GM18505 (cell line): ENCODE results near the gene USP47.

Experiments used
- ATAC-seq: cut with Tn5 transposase; IDR thresholded peaks from one replicate; pipeline ENCODE4 v1.9.1; 2021; ENCODE audit not compliant: unreplicated experiment
- POLR2A ChIP-seq: IDR thresholded peaks from 4 replicates; pipeline ENCODE4 v1.6.1; 2011; ENCODE audit warnings: borderline replicate concordance; ENCODE audit not compliant: insufficient read depth, insufficient read length; ENCODE audit errors: extremely low read depth

Gene USP47

DNA sequence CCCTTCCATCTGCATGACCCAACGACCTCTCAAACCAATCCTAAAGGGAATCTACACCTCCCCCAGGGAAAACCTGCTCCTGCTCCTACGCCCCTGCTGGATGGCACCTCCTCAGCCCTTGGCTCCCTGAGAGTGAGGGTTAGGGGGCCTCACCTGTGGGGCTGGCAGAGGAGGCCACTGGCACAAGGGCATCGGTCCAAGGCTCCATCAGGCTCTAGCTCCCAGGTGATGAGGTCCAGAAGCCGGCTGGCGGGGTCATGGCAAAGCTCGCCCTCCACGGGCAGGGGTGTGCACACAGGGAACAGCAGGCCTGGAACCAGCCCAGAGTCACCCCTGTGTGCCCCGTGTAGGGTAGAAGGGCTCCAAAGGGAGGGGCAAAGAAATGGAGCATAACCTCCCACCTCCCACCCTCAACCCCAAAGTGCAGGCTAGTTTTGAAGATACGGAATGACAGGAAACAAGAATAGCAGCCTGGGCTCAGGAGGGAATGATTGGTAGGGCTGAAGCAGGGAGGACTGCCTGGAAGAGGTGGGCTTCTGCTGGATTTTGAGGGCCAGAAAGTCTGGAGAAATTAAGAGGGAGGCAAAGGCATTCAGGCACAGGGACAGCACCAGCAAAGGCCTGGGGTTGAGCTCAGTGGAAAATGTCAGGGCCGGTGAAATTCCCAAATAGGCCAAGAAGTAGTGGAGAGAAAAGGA, 124.0 kb downstream of the USP47 start:
- no peak for ATAC-seq
- TF ChIP-seq POLR2A, result no peak

DNA sequence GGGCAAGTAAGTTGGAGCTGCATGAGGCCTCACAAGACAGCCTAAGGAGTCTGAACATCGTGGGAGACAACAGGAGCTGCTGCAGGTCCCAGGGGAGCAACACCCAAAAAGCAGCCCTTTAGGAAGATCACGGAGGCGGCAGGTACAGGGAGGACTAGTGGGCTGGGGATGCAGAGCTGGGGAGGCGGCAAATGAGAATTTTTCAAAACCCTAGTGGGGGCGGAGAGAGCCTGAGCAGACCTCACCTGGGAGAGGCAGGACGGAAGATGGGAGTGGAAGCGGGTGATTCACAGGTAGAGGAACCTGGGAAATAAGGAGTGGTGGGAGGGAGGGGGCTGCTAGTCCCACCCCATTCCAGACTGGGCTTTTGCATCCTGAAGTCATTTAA, 124.6 kb downstream of the USP47 start:
- ATAC-seq, result no peak
- TF ChIP-seq POLR2A, result no peak

DNA sequence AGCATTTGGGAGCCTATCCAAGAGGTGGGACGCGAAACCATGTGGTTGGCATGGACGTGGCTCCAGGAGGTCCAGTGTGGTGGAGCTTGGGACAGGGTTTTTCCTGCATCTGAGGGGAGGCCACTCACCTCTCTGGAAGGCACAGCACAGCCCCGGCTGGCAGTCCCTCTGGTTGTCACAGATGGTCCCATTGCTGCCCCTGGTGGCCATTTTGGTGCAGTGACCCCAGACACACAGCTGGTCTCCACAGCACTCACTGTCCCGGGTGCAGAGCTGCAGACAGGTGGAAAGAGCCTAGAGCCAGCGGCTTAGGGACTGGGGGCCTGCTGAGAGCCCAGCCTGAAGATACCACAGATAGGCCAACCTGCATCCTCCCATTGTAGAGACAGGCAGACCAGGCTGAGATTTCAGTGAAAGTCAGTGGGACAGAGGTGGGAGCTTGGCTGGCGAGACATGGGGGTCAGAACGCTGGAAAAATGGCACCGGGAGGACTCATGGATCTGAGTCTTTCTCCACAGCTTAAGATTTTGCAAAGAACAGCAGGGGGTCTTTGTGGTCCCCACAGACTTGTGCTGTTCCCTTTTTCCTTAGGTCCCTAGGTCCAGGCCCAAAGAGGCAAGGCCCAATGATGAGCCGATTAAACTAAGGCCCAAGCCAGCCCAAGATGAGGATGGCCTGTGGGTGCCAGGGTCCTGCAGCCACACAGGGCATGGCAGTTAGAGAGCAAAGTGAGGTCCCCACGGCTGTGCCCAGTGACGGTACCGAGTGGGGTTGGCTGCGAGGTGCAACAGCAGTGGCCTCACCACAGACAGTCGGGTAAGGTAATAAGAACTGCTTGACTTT, 125.3 kb downstream of the USP47 start:
- peak; percentile 87 for ATAC-seq
- no peak for TF ChIP-seq POLR2A

DNA sequence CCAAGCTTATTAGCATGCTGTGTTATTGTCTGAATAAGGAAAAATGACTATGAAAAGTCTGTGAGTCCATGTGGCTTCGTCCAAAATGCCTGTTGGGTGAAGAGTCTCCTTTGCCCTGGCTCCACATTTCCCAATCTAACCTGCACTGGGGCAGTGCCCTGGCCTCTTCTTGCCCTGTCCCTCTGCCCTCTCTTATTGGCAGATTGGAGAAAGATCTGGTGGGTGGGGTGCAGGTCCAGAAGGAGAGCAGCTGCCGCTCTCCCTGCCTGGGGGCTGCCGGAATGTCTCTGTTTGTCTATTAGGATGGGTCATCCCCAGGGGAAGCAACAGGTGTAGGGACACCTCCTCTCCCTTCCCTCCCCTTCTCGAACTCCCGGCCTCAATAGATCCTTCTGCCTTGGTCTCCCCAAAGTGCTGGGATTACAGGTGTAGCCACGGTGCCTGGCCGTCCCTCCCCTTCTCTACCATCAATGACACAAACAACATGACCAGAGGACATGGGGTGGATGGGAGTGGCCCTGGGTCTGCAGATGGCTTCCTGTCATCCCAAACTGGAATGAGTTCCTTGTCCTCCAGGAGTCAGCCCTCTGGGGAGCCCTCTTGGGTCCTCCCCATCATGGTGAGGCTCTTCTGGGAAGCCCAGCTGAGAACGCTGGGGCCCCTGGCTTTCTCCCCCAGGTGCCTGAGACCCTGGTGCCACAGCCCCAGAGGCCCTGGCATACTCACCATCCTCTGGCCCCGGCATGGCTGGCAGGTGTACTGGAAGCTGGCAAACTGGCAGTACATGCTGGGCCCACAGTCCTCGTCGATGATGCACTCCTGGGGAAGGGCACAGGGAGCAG, 126.1 kb downstream of the USP47 start:
- no peak for TF ChIP-seq POLR2A
- ATAC-seq, result no peak

DNA sequence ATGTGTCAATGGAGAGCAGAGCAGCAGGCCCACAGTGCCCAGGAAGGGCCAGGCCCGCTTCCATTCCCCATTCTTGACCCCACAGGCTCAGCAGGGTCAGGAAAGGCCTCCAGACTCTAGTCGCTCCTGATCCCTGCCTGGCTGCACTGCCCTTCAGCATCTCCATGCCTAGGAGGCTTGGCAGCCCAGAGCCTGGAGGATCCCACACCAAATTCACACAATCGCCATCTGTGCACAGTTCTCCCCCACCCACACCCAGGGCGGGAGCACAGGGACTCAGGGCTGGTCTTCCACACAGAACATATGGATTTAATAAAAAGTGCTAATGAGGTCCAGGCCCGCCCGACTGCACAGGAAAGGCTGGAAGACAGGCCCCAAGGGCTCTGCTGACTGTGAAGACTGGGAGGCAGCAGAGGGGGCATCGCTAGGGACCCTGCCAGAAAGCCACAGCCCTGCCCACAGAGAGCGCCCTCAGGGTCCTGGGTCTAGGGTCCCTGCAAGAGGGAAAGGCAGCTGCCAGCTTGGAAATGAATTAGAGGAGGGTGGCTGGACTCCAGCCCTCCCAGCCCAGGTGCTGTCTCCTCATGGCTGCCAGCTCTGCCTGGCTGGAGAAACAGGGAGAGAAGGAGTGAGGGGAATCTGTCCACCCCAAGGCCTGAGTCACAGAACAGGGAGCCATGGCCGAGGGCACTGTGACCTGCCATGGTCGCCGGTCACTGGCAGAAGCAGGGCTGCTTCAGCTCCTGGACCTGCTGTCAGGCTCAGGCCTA, 126.9 kb downstream of the USP47 start:
- no peak for ATAC-seq
- no peak for TF ChIP-seq POLR2A

DNA sequence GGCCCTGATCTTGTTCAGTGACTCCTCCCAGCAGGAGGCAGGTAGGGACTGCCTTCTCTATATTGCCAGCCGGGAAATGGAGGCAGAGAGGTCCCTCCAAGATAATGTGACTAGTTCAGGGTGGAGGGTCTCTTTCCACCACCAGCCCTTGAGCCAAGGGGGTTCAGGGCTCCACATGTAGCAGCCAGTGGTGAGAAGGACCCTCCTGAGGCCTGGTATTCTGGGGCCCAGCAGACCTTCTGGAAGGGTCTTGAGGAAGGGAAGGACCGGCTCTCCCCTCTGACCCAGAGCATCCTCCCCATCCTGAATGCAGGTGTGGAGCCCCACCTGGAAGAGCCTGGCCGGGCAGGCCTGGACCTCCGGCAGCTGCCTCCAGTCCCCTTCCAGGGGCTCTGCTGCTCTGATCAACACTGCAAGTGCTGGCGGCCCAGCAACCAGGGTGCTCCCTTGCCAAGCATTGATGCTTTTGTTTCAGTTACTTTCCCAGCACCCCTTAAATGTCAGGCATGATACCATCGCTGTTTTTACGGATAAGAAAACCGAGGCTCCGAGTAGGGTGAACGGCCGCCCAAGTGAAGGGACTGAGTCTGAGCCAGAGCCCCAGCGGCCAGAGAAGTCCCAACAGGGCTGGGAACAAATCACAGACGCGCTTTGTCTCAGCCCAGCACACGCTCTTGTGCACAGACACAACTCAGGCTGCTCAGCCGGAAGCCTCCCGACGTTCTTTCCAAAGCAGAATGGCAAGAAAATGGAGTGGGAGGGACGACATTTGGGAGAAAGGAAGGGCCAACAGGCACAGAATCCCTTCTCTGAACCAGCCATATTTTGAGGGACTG, 127.8 kb downstream of the USP47 start:
- TF ChIP-seq POLR2A, result no peak
- ATAC-seq, result no peak

DNA sequence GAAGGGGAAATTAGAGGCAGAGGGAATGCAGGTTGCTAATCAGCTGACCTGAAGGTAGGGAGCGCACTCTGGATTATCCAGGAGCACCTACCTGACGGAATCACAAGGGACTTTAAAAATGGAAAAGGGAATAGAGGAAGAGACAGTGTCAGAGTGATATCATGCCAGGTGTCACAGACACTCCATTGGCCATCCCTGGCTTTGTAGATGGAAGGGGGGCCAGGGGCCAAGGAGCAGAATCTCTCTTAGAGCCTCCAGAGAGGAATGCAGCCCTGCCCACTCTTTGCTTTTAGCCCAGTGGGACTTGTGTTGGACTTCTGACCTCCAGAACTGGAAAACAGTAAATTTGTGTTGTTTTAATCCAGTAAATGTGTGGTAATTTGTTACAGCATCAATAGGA, 128.8 kb downstream of the USP47 start:
- TF ChIP-seq POLR2A, result no peak
- ATAC-seq, result no peak

DNA sequence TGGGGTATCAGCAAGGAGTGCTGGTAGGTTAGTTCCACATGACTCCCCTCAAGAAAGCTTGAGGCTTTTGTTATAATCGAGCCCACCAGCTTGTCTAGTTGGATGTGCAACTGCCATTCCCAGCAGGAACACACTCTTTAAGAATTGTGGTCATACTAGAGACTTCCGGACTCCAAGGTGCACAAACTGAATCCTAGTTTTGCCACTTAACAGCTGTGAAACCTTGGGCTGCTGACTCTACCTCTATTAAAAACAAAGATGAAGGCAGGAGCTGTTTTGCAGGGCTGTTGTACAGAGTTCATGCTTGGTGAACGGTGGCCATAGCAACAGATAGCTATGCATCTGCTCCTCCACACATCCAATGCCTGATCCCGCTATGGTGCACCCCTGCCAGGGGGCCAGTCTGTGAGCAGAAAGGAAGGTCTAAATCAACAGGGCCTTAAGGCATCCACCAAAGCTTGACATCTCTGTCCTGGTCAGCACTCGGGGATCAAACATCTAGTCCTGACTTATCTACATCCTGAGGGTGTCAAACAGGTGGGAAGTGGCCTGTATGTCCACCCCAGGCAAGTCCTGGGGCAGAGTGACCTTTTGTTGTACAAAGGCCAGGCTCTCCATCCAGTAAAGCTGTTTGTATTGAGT, 130.3 kb downstream of the USP47 start:
- no peak for ATAC-seq
- TF ChIP-seq POLR2A, result no peak

DNA sequence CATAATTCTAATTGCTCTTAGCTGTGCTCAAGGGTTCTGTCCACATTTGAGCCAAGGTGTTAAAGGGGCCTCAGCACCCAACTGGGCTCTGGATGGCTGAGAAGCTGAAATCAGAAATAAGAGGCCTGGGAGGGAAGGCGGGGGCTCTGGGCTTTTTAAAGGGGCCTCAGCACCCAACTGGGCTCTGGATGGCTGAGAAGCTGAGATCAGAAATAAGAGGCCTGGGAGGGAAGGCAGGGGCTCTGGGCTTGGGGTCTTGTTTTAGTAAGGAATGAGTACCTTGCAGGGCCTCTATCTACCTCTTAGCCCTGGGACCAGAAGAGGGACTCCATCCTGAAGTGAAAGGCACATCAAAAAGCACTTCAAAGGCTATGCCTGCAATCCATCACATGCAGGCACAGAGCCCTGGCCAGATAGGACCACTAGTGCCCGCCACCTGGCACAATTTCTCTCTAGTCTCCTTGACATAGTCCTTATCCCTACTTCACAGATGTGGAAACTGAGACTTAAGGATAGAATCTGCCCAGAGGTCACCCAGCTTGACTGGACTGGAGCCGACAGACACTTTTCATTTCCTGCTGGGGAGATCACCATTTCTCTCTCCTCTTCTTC, 131.1 kb downstream of the USP47 start:
- TF ChIP-seq POLR2A, result no peak
- no peak for ATAC-seq

DNA sequence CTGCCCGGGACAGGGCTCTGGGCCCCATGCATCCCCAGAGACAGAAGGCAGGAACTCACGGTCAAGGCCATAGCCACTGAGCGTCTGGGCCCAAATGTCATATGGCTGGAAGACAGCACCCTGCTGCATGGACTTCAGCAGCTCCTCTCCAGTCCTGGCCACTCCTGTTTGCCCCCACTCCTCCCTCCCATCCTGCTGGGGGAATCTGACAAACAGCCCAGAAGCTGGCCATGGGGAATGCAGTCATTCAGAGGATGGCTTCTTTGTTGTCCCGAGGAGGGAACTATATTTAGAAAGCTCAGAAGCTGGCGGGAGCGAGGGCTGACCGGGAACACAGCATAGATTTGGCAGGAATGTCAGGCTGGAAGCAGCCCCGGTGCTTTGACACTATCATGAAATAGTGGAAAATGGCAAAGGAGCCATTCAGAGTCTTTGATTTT, 131.6 kb downstream of the USP47 start:
- no peak for ATAC-seq
- TF ChIP-seq POLR2A, result no peak

DNA sequence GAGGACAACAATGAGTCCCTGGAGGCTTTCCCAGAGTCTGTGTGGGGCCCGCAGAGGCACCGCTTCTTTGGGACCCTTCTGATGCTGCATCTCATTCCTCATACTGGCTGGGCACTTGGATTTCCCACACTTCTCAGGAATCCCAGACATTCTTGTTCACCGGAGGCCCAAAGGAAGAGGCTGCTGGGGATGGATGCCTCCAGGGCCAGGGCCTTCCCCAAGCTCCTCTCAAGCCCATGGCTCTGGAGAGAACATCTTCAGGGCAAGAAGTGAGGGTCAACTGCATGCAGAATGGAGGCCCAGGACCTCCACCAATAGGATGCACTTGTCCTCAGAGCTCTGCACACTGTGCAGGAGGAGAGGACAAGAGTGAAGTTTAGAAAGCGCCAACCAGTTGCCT, 132.1 kb downstream of the USP47 start:
- TF ChIP-seq POLR2A, result no peak
- no peak for ATAC-seq

DNA sequence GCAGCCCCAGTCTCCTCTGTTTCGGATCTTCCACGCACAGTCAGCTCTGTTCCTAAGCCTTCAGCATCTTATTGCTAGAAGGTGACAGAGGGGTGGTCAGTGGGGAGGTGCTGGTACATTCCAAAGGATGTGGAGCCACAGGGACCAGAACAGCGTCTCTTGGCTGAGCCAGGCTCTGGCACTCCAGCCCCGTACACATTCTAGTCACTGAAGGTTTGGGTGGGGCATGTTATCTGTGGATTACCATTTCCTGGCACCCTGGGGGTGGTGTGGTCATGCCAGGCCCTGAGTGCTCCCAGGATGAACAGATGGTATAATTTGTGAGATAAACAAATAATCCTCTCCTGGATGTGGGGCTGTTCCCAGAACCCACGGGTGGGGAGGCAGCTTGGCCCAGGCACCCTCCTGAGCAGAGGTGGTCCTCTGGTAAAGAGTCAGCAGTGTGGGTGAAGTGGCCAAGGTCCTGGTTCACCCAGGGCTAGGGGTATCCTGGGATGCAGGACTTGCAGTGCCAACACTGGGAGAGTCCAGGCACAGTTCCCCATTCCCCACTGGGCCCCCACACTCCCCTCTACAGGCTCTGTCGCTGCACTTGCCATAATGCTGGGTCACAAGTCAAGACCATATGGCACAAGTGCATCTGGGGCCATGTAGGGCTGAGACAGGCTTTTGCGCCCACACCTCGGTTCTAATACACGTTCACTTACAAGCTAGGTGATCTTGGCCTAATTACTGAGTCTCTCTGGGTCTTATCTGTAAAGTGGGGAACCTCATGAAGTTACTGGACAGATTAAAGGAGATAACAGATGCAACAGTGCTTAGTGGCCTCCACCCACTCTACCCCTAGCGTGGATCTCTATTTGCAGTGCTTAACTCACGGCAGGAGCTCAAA, 133.7 kb downstream of the USP47 start:
- ATAC-seq, result no peak
- no peak for TF ChIP-seq POLR2A
